Fibroblast of skin of right biceps (primary cell): Measurements from ENCODE around the gene MAGEB2.
A peak's percentile ranks its signal among the peaks of the same experiment; 100 is the strongest.
"Not testable (repeated sequence)": the region's sequence is repeated elsewhere in the genome, so short reads cannot be mapped to it uniquely, and the experiment has no call there.

ENCODE experiments used
- DNase-seq: peaks from one replicate; pipeline ENCODE4 v3.0.0-alpha.2; 2013

The MAGEB2 gene, protein sequence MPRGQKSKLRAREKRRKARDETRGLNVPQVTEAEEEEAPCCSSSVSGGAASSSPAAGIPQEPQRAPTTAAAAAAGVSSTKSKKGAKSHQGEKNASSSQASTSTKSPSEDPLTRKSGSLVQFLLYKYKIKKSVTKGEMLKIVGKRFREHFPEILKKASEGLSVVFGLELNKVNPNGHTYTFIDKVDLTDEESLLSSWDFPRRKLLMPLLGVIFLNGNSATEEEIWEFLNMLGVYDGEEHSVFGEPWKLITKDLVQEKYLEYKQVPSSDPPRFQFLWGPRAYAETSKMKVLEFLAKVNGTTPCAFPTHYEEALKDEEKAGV

DNA sequence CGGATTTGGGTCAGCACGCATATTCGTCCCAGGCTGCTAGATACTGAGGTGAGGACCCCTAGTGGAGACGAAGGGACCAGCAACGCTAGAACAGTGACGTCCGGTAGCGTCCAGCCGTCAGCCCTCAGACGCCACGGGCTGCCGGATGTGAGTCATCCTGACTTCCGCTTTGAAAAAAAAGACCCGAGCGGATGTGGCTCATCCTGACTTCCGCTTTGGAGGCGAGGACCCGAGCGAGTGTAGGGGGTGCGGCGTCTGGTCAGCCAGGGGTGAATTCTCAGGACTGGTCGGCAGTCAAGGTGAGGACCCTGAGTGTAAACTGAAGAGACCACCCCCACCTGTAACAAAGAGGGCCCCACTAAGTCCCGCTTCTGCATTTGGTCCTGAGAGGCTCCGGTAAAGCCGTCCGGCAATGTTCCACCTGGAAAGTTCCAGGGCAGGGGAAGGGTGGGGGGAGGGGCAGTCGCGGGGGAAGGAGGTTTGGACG, at the start of gene MAGEB2:
TSS of gene MAGEB2 (plus strand) at position 207 of the 487 bp plus-strand sequence. CDS start 3,018 bp downstream, outside the sequence.
- no peak for DNase-seq

GRCh38 chrX:30170900-30171299, 44.5 kb upstream of the MAGEB2 start:
- no peak for DNase-seq

DNA sequence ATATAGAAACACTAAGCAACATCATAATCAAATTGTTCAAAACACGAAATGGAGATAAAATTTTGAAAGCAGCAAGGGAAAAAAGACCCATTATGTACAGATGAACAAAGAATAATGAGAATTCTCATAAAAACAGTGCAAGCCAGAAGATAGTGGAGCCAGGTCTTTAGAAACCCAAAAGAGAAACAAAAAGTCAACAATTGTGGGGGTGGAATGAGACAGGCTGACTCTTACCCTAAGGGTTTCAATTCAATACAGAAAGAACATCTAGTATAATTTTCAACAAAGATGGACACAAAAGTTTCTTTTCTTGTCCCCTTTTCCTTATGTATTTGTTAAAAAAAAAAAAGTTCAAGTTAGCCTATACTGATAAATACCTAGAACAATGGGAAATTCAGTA, 34.0 kb upstream of the MAGEB2 start:
- DNase-seq: no peak

DNA sequence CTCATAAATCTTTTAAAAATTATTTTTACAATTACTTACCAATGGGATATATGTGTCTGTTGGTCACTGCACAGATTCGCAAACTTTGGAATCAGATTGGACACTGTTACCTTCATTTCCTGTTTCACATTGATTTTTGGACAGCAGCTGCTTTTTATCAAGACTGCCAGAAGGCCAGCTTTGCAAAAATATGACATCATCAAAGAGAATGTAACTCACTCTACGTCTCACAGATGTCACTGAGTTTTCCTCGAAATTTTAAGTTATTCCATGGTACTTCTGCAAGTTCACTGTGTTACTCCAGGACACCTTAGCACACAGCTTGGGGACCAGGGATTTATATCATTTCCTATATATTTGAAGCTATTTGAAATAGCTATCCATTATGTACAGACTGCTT, 31.8 kb upstream of the MAGEB2 start:
- no peak for DNase-seq

- no peak for DNase-seq
Observed at GRCh38 chrX:30190426-30190825, 24.9 kb upstream of the MAGEB2 start.

DNA sequence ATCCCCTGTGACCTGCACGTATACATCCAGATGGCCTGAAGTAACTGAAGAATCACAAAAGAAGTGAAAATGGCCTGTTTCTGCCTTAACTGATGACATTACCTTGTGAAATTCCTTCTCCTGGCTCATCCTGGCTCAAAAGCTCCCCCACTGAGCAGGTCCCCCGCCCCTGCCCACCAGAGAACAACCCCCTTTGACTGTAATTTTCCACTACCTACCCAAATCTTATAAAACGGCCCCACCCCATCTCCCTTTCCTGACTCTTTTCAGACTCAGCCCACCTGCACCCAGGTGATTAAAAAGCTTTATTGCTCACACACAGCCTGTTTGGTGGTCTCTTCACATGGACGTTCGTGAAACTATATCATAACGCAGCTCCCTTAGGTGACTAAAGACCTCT, 21.5 kb upstream of the MAGEB2 start:
- DNase-seq: not testable (repeated sequence)

DNA sequence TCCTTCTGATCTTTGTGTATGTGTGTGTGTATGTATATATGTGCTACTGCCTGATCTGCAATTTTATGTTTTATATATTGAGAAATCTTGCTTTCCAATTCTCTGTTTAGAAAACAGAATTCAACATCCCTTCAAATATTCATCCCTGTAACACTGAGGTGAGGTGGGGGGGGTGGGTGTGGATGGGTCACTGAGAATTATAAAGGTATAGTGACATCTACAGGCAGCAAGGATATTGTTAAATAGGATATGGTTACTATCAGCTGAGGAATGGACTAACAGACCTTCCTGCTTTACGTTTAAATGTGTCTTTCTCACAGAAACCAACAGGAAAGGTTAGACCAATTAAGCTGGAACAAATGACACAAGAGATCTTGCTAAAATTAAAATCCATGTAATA, 19.0 kb upstream of the MAGEB2 start:
- peak; percentile 2 for DNase-seq

DNA sequence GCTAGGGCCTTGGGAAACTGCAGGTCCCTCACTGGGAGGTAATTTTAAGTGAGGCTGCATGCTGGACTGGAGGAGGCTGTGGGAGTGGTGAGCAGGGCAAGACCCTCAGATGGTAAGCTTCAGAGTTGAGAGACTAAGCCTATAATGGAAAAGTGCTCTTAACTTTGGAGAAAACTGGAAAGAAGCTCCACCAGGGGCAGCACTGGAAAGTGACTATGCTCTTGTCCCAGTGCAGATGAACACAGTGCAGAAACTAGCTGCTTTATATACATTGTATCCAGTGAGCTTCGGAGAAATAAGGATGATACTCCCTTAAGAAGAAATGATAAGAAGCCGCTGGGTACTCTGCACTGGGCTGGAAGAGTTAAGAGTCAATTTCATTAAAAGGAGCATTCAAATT, 3.2 kb upstream of the MAGEB2 start:
- DNase-seq: no peak

- DNase-seq: no peak
Observed at GRCh38 chrX:30217465-30217864, 2.1 kb downstream of the MAGEB2 start.

GRCh38 chrX:30219372-30219771, 4.0 kb downstream of the MAGEB2 start:
- no peak for DNase-seq

GRCh38 chrX:30220661-30221060, 5.3 kb downstream of the MAGEB2 start:
- DNase-seq: no peak

DNA sequence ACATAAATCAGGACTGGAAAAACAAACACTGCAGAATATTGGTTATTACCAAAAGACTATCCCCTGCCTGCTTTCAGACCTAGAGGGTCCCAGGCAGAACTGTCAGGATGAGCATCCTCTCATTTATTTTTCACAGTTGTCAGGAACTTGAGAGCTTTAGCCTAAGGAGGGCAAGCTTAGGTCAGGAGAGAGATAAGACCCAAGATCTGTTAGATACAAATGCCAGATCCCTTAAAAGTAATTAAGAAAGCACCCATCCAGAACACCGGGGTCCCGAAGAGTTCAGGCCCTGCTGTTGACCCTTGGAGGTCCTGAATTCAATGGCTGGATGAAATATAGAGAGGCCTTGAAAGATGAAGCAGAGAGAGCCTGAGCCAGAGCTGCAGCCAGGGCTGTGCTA, 9.2 kb downstream of the MAGEB2 start:
- DNase-seq: no peak

GRCh38 chrX:30228526-30228925, 13.2 kb downstream of the MAGEB2 start:
- no peak for DNase-seq

DNA sequence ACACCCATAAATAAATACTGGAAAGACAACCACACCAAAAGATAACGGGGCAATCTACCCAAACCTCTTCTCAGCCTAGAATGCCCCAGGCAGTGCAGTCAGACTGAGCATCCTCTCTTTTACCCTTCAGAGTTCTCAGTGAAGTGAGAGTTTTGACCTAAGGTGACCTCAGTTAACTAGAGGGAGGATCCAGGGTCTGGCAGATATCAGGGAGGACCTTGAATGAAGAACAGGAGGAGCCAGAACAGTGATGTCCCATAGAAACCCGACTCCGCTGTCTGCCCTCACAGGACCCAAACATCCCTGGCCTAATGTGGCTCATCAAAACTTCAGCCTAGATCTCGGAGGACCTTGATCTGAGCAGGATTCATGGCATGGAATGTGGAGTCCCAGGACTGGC, 15.0 kb downstream of the MAGEB2 start, which contains the start of gene MAGEB3:
TSS of gene MAGEB3 (plus strand) at position 263 of the 400 bp plus-strand sequence. CDS start 5,268 bp downstream, outside the sequence.
- DNase-seq: no peak

GRCh38 chrX:30241724-30242415, 26.5 kb downstream of the MAGEB2 start, which contains the start of gene MAGEB4:
Gene MAGEB4, plus strand, starts transcription at chrX:30242000. Its CDS starts 136 bp downstream, at chrX:30242136.
- no peak for DNase-seq

GRCh38 chrX:30246769-30247489, 31.6 kb downstream of the MAGEB2 start, which contains the start of gene MAGEB1:
Gene MAGEB1, plus strand, starts transcription at chrX:30247146. Its CDS starts 3,348 bp downstream, at chrX:30250494.
- no peak for DNase-seq

GRCh38 chrX:30248854-30249253, 33.5 kb downstream of the MAGEB2 start:
- DNase-seq: no peak

- DNase-seq: no peak
Observed at GRCh38 chrX:30253257-30253656, 37.9 kb downstream of the MAGEB2 start.

DNA sequence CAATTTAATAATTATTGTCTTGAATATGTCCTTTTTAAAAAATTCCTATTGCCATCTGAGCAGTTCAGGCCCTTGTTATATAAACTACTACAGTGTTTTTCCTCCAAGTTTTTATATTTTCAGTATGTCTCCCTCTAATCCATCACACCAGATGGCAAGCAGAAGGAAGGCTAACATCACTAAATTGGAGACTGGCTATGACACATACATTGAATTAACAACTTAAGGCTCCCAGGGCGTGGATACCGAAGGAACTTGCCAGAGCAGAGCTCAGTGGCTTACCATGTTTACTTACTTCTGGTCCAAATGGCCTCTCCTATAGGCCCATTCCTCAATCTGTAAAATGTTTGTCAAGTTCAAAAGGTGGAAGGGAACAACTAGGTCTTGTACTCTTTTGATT, 44.6 kb downstream of the MAGEB2 start:
- DNase-seq: no peak

DNA sequence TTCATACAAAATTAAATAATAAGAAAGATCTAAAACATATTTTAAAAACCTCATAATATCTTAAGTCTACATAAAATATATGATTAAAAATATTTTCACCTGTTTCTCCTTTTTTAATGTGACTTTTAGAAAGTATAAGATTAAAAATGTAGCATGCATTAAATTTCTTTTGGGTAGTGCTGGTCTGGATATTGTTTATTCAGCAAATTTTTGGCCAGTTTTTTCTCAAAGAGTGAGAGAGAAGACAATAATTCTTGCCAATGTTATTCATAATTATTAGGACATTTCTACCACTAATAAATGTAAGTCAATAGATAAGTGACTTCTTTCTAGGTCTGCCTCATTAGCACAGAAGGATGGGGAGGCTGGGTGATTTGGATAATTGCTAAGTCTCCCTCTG, 45.6 kb downstream of the MAGEB2 start:
- DNase-seq: no peak

- no peak for DNase-seq
Observed at GRCh38 chrX:30262763-30263162, 47.4 kb downstream of the MAGEB2 start.
